ENCODE results near the gene TUBB6.

DNA sequence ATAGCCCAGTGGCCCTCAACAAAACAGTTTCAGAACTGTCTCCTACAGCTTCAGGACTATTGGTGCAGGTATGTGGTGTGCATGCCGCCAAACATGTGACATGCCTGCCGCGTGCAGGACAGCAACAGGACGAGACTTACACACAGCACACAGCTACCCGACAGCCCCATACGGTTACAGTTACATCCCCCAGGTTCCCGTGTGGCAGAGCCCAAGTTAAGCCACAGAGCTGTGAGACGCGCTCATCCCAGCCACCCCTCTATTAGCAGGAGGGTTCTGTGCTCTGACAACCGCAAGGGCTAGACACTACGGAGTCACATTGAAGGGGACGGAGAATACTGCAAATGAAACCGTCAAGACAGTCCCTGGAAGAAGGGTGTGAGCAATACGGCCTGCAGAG is 16.4 kb upstream of the TUBB6 start:
- TF ChIP-seq, protein P1, sequence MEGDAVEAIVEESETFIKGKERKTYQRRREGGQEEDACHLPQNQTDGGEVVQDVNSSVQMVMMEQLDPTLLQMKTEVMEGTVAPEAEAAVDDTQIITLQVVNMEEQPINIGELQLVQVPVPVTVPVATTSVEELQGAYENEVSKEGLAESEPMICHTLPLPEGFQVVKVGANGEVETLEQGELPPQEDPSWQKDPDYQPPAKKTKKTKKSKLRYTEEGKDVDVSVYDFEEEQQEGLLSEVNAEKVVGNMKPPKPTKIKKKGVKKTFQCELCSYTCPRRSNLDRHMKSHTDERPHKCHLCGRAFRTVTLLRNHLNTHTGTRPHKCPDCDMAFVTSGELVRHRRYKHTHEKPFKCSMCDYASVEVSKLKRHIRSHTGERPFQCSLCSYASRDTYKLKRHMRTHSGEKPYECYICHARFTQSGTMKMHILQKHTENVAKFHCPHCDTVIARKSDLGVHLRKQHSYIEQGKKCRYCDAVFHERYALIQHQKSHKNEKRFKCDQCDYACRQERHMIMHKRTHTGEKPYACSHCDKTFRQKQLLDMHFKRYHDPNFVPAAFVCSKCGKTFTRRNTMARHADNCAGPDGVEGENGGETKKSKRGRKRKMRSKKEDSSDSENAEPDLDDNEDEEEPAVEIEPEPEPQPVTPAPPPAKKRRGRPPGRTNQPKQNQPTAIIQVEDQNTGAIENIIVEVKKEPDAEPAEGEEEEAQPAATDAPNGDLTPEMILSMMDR (IDR thresholded peaks at IDR 0.05; ENCODE audit: insufficient read depth, low read length) = no peak
- TF ChIP-seq SPI1 (IDR thresholded peaks at IDR 0.05; ENCODE audit: borderline replicate concordance, low read depth) = no peak
- no peak for TF ChIP-seq POLR2AphosphoS5 (IDR thresholded peaks at IDR 0.05; ENCODE audit: low read depth)
- TF ChIP-seq, protein P2, sequence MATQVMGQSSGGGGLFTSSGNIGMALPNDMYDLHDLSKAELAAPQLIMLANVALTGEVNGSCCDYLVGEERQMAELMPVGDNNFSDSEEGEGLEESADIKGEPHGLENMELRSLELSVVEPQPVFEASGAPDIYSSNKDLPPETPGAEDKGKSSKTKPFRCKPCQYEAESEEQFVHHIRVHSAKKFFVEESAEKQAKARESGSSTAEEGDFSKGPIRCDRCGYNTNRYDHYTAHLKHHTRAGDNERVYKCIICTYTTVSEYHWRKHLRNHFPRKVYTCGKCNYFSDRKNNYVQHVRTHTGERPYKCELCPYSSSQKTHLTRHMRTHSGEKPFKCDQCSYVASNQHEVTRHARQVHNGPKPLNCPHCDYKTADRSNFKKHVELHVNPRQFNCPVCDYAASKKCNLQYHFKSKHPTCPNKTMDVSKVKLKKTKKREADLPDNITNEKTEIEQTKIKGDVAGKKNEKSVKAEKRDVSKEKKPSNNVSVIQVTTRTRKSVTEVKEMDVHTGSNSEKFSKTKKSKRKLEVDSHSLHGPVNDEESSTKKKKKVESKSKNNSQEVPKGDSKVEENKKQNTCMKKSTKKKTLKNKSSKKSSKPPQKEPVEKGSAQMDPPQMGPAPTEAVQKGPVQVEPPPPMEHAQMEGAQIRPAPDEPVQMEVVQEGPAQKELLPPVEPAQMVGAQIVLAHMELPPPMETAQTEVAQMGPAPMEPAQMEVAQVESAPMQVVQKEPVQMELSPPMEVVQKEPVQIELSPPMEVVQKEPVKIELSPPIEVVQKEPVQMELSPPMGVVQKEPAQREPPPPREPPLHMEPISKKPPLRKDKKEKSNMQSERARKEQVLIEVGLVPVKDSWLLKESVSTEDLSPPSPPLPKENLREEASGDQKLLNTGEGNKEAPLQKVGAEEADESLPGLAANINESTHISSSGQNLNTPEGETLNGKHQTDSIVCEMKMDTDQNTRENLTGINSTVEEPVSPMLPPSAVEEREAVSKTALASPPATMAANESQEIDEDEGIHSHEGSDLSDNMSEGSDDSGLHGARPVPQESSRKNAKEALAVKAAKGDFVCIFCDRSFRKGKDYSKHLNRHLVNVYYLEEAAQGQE (IDR thresholded peaks at IDR 0.05; ENCODE audit: insufficient replicate concordance, low read depth) = no peak

Measured in HL-60 (cell line).